Heart right ventricle (tissue), 16 donors: ENCODE results near the gene BCDIN3D. TPM values are rescaled to one million over a fixed set of nuclear protein-coding genes. Genes with fewer than 3 reads are reported as not detected.

Source experiments
- ATAC-seq, 8 donors: fragments of 200-7000 bp; cut with Tn5 transposase; one replicate each; pipeline ENCODE4 v1.9.1; 2020; ENCODE audit warnings: mild to moderate bottlenecking in 8 of 8, moderate library complexity in 8 of 8, moderate number of reproducible peaks in 1 of 8
- DNase-seq, 2 donors: peaks; one replicate each; pipeline ENCODE4 v3.0.0-alpha.2; 2020
- H3K27ac ChIP-seq, 10 donors: fragments of 200-600 bp; sonication (generic) in 2 of 10; one replicate each; pipeline versions ENCODE4 v1.5.0 to v1.8.0; 2020 to 2022; ENCODE audit warnings: mild to moderate bottlenecking in 3 of 10
- H3K27me3 ChIP-seq, 7 donors: fragments of 200-600 bp; one replicate each; pipeline ENCODE4 v1.8.0; 2021 to 2022; ENCODE audit warnings: mild to moderate bottlenecking in 2 of 7
- H3K36me3 ChIP-seq, 9 donors: fragments of 200-600 bp; sonication (generic) in 1 of 9; one replicate each; pipeline versions ENCODE4 v1.5.0 to v1.8.0; 2020 to 2022; ENCODE audit warnings: mild to moderate bottlenecking in 2 of 9
- H3K4me1 ChIP-seq, 9 donors: fragments of 200-600 bp; sonication (generic) in 1 of 9; one replicate each; pipeline versions ENCODE4 v1.5.0 to v1.8.0; 2020 to 2022; ENCODE audit warnings: mild to moderate bottlenecking in 4 of 9
- H3K4me3 ChIP-seq, 10 donors: fragments of 200-600 bp; sonication (generic) in 2 of 10; one replicate each; pipeline versions ENCODE4 v1.5.0 to v1.8.0; 2020 to 2022; ENCODE audit warnings: mild to moderate bottlenecking in 7 of 10, moderate library complexity in 2 of 10
- H3K9me3 ChIP-seq, 11 donors: fragments of 200-600 bp in 10 of 11; sonication (generic) in 2 of 11; one replicate each; pipeline versions ENCODE4 v1.5.0 to v1.8.0; 2013 to 2022; ENCODE audit warnings: mild to moderate bottlenecking in 2 of 11, control low read depth in 1 of 11, moderate library complexity in 1 of 11
- WGBS, 2 donors: extraction: QIAGEN DNeasy Blood & Tissue Kit; methylation state at CpG; one replicate each; pipeline ENCODE4 v1.1.7; 2013; ENCODE audit warnings: inconsistent platforms in 1 of 2; 5-methylcytosine and 5-hydroxymethylcytosine counted together
- intact Hi-C, 10 donors: fragments of 100-400 bp; cut with DNase I; formaldehyde crosslinking; loops; one replicate each; pipeline versions ENCODE4 v1.11.1 to v1.14.2; 2022
- polyA plus RNA-seq, 2 donors: library from polyadenylated mRNA; stranded (reverse); fragments of 200-250 nt; gene quantifications; one replicate each; pipeline ENCODE4 v1.2.3, GENCODE V29; 2013
- total RNA-seq, 10 donors: library from RNA; stranded (reverse); fragmentation: NEBNext Ultra II Directional in 3 of 10; extraction: Animal tissue kit (Norgen Biotek cat#: 25700) in 3 of 10; gene quantifications; one replicate each; pipeline versions ENCODE4 v1.2.1 to v1.2.4, GENCODE V29; 2021 to 2023
- TF ChIP-seq, protein P1 (sequence below), 9 donors: fragments of 200-600 bp; sonication (generic) in 2 of 9; IDR thresholded peaks; one replicate each; pipeline versions ENCODE4 v1.5.0 to v1.8.0; 2021 to 2022; ENCODE audit warnings: antibody characterized with exemption in 9 of 9, mild to moderate bottlenecking in 5 of 9, moderate library complexity in 1 of 9
- donor health status: Arrhythmogenic right ventricular cardiomyopathy.
- donor health status: ischemic (EF 13 %, LVEDD 7.1; RV severe dilation, severe dysfunction).
- donor health status: healthy with polysubstance abuse.
- donor health status: DM: no; HTN: yes; CAD: no.
- donor health status: DM: no; HTN: no; CAD: no.
- donor health status: ischemic (EF 25% LVEDD 6.9; RV normal size, moderate dysfunction).
- donor health status: ischemic (EF 25% LVEDD 5.7; RV mildly dilated, moderate dysfunction).
- donor health status: healthy.
- donor health status: DM: yes; HTN: yes; CAD: no.
- donor health status: Ischemic cardiomyopathy.
- donor health status: ischemic (EF 35%, LVEDD 5.7; RV mildly dilated, moderate dysfunction).
- donor health status: nonischemic (EF 11% LVEDD 7.7; RV severe dilation, severe dysfunction).
- donor health status: DM: yes; HTN: yes; CAD: no.
- donor health status: PGD.
- donor health status: ischemic (EF 29% LVEDD 5.4; RV normal size, mild dysfunction).
- donor health status: nonischemic (EF 23%, LVEDD 6.1; RV moderate dilation, normal function).

Gene BCDIN3D
- total and polyA plus RNA-seq, 12 donors, result 1.1 to 3.9 (median 2.1) TPM

DNA sequence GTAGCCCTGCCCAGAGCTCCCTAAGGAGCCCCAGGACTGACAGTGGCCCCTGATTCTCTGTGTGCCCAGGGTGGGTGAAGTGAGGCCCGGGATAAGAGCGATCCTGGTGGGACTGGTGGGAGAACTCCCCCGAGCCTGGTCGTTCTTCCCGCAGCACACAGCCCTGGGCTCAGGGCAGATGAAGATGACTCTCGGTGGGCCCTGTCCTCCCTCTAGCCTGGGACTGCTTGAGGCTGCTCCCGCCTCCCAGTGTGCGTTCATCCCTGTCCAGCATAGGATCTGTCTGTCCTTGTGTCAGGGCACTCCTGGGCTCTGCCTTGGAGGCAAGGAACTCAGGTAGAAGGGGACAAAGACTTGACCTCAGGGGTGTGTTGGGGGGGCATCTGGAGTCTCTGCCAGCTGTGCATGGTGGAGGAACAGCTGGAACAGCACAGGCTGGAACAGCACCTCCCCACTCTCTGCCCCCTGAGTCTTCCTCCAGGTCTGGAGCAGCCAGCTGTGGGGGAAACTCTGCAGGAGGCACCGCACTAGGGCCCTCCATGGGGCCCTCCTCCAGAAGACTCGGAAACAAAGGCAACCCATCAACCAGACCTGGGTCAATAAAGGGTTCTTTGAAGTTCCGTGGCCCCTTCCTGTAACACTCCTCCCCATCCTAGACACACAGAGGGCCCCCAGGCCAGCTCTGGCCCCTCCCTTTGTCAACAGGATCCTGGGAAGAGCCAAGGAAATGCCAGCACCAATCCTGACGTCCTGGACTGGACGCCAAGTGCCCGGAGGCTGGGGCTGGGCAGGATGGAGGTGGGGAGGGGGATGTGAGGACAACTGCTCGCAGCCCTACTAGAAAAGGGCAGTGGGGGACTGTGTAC lies 44.9 kb upstream of the BCDIN3D start:
- Histone ChIP-seq H3K9me3 (no peaks in the 10 kb centered on the region), H3K27ac (no peak overlapping the region), H3K27me3 (peaks cover 0 to 38% (median 14%) of the 10 kb centered on the region in 7 donors), H3K4me1 (no peaks in the 10 kb centered on the region), H3K36me3 (no peaks in the 10 kb centered on the region), H3K4me3 (no peak overlapping the region)
- intact Hi-C loops, result no loop called here
- 81 to 83% methylated on average over 15 of the region's 15 CpGs for WGBS, 2 donors
- no peak for DNase-seq
- ATAC-seq, result no peak
- TF ChIP-seq, protein P1, sequence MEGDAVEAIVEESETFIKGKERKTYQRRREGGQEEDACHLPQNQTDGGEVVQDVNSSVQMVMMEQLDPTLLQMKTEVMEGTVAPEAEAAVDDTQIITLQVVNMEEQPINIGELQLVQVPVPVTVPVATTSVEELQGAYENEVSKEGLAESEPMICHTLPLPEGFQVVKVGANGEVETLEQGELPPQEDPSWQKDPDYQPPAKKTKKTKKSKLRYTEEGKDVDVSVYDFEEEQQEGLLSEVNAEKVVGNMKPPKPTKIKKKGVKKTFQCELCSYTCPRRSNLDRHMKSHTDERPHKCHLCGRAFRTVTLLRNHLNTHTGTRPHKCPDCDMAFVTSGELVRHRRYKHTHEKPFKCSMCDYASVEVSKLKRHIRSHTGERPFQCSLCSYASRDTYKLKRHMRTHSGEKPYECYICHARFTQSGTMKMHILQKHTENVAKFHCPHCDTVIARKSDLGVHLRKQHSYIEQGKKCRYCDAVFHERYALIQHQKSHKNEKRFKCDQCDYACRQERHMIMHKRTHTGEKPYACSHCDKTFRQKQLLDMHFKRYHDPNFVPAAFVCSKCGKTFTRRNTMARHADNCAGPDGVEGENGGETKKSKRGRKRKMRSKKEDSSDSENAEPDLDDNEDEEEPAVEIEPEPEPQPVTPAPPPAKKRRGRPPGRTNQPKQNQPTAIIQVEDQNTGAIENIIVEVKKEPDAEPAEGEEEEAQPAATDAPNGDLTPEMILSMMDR (IDR thresholded peaks at IDR 0.05), result no peak

GRCh38 chr12:49887091-49887490 lies 44.2 kb upstream of the BCDIN3D start:
- no peaks in the 10 kb centered on the region for H3K9me3 ChIP-seq
- 78 to 85% methylated on average over 9 of the region's 9 CpGs for WGBS, 2 donors
- no peak overlapping the region for H3K27ac ChIP-seq
- intact Hi-C loops, result no loop called here
- H3K36me3 ChIP-seq, result no peaks in the 10 kb centered on the region
- TF ChIP-seq, protein P1 (IDR thresholded peaks at IDR 0.05), result no peak
- ATAC-seq (no peak), DNase-seq (no peak)
- no peaks in the 10 kb centered on the region for H3K4me1 ChIP-seq
- peaks cover 0 to 35% (median 18%) of the 10 kb centered on the region in 7 donors for H3K27me3 ChIP-seq
- H3K4me3 ChIP-seq, result no peak overlapping the region

GRCh38 chr12:49885663-49886461 lies 43.0 kb upstream of the BCDIN3D start:
- DNase-seq (no peak), ATAC-seq (no peak)
- Histone ChIP-seq H3K27me3 (peaks cover 0 to 33% (median 18%) of the 10 kb centered on the region in 7 donors), H3K27ac (no peak overlapping the region), H3K36me3 (no peaks in the 10 kb centered on the region), H3K4me3 (no peak overlapping the region), H3K9me3 (no peaks in the 10 kb centered on the region), H3K4me1 (no peaks in the 10 kb centered on the region)
- intact Hi-C loops, result no loop called here
- TF ChIP-seq, protein P1 (IDR thresholded peaks at IDR 0.05), result no peak
- 56 to 70% methylated on average over 16 of the region's 16 CpGs for WGBS, 2 donors

DNA sequence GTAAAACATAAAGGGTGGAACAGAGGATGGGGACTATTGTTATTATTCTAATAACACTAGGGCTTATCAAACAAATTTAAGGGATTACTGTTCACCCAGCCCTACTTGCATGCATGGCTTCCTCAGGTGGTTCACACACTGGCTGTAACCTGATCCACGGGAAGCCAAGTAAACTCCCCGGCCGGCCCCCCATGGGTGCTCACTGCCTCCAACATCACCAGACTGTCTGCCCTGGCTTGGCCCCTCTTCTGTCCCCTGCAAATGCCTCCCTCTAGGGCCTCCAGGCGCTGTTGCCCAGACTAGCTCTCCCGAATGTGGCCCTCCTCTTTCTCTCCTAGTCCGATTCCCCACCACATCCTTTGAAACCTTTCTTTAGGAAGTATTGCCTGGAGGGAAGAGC lies 42.2 kb upstream of the BCDIN3D start:
- TF ChIP-seq, protein P1 (IDR thresholded peaks at IDR 0.05), result no peak
- 56 to 61% methylated on average over 6 of the region's 6 CpGs for WGBS, 2 donors
- Histone ChIP-seq H3K27me3 (peaks cover 0 to 29% (median 18%) of the 10 kb centered on the region in 7 donors), H3K4me1 (no peaks in the 10 kb centered on the region), H3K27ac (no peak overlapping the region), H3K4me3 (no peak overlapping the region), H3K36me3 (no peaks in the 10 kb centered on the region), H3K9me3 (no peaks in the 10 kb centered on the region)
- DNase-seq (no peak), ATAC-seq (no peak)
- intact Hi-C loops, result no loop called here
